ENCODE data around the gene ELK3. TPM values are rescaled to one million over a fixed set of nuclear protein-coding genes. Genes with fewer than 3 reads are reported as not detected.

Gene ELK3
- total and polyA plus RNA-seq, 2 of the 8 experiments (the other 6 are each of a cell fraction or from before 2014, with no cell fraction given): 3.5 to 14.3 TPM

DNA sequence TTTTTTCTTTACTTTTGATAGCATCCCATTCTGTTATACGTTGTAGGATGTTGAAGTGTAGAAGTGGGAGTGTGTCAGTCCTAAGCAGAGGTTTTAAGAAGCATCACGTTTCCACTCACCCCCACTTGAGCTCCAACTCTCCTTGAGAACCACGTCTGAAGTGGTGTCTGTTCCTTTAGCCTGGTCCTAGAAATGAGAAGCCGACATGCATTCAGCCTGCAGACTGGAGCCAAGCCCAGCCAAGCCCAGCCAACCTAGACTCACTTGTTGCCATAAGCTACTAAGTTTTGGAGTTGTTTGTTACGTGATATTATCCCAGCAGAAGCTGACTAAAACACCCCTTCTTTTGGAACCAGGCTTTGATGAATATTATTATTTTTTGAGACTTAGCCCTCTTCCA lies 4.4 kb upstream of the ELK3 start:
- H2AK5ac ChIP-seq (ENCODE audit: low read depth, low read length): no peak overlapping the region
- peaks cover 0 to 2% (median 0%) of the 10 kb centered on the region in 4 experiments; a peak in 3 of 7 replicates for H3K4me1 ChIP-seq (replicated peaks in 1 of 4; ENCODE audit: control insufficient read depth in 3 of 4, insufficient read depth in 4 of 4, low read length in 3 of 4)
- H2BK20ac ChIP-seq (ENCODE audit: low read length): no peak overlapping the region
- H3K9ac ChIP-seq (replicated peaks in 1 of 4; ENCODE audit: extremely low read depth in 1 of 4, low read depth in 3 of 4, low read length in 3 of 4): no peak overlapping the region
- H3K36me3 ChIP-seq (ENCODE audit: control insufficient read depth in 2 of 4, insufficient read depth in 4 of 4, low read length in 3 of 4): no peaks in the 10 kb centered on the region
- no peak overlapping the region for H4K8ac ChIP-seq (ENCODE audit: extremely low read depth, insufficient read depth, low read length)
- H2BK12ac ChIP-seq (ENCODE audit: low read depth, low read length): no peak overlapping the region
- peaks cover 5% of the 10 kb centered on the region; the same call in 1 of the 2 replicates for H3K23me2 ChIP-seq (ENCODE audit: low read depth, low read length)
- H3K23ac ChIP-seq (ENCODE audit: insufficient read length): no peak overlapping the region
- H3K14ac ChIP-seq (ENCODE audit: insufficient read length): no peak overlapping the region
- H2AFZ ChIP-seq (ENCODE audit: low read length): no peak overlapping the region
- H3K79me2 ChIP-seq (ENCODE audit: control insufficient read depth in 1 of 2, insufficient read depth in 2 of 2, low read length in 2 of 2): no peaks in the 10 kb centered on the region
- H3K9me3 ChIP-seq (ENCODE audit: insufficient read depth in 2 of 2, low read depth in 1 of 2, low read length in 1 of 2): no peaks in the 10 kb centered on the region
- FAIRE-seq (no peak), DNase-seq (ENCODE audit: low read depth in 1 of 2, low spot score in 2 of 2) (no peak)
- no peak overlapping the region for H3K27ac ChIP-seq (ENCODE audit: low read depth, low read length)
- ChIA-PET POLR2A (ENCODE audit: partially characterized antibody) (interaction anchor here (0.6 kb wide), 1 partner anchor 113 kb away, joined by 3 read pairs; no protein-coding TSS in a partner anchor), CTCF (ENCODE audit: partially characterized antibody) (interaction anchor here (1.2 to 1.3 kb wide), 2 partner anchors 11 to 154 kb away, joined by 3 to 4 read pairs; partner anchors contain the start of gene LTA4H)
- no peaks in the 10 kb centered on the region for H3K79me1 ChIP-seq (ENCODE audit: low read depth, low read length)
- no peak overlapping the region for H4K5ac ChIP-seq (ENCODE audit: insufficient read length, low read depth, low read length)
- TF ChIP-seq EZH2 (IDR thresholded peaks at IDR 0.05; ENCODE audit: low read depth, low read length, severe bottlenecking) (no peak), RBBP5 (IDR thresholded peaks at IDR 0.05; ENCODE audit: borderline replicate concordance, low read depth, low read length) (no peak), SRF (IDR thresholded peaks at IDR 0.05; ENCODE audit: low read depth, low read length) (no peak)
- TF ChIP-seq, protein P1, sequence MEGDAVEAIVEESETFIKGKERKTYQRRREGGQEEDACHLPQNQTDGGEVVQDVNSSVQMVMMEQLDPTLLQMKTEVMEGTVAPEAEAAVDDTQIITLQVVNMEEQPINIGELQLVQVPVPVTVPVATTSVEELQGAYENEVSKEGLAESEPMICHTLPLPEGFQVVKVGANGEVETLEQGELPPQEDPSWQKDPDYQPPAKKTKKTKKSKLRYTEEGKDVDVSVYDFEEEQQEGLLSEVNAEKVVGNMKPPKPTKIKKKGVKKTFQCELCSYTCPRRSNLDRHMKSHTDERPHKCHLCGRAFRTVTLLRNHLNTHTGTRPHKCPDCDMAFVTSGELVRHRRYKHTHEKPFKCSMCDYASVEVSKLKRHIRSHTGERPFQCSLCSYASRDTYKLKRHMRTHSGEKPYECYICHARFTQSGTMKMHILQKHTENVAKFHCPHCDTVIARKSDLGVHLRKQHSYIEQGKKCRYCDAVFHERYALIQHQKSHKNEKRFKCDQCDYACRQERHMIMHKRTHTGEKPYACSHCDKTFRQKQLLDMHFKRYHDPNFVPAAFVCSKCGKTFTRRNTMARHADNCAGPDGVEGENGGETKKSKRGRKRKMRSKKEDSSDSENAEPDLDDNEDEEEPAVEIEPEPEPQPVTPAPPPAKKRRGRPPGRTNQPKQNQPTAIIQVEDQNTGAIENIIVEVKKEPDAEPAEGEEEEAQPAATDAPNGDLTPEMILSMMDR (IDR thresholded peaks at IDR 0.05; ENCODE audit: control extremely low read depth in 1 of 3, insufficient read depth in 1 of 3, low read depth in 1 of 3, low read length in 3 of 3): no peak
- TF ChIP-seq, protein P2, sequence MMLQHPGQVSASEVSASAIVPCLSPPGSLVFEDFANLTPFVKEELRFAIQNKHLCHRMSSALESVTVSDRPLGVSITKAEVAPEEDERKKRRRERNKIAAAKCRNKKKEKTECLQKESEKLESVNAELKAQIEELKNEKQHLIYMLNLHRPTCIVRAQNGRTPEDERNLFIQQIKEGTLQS (IDR thresholded peaks at IDR 0.05; ENCODE audit: insufficient read depth, low read depth, low read length): no peak
- no peak overlapping the region for H2BK5ac ChIP-seq (ENCODE audit: low read depth, low read length)
- no peak overlapping the region for H3K4ac ChIP-seq (replicated peaks; ENCODE audit: insufficient read length, low read depth, low read length)
- H2BK120ac ChIP-seq (replicated peaks; ENCODE audit: low read depth, low read length): no peak overlapping the region
- H3K27me3 ChIP-seq (replicated peaks in 1 of 4; ENCODE audit: control insufficient read depth in 3 of 4, extremely low read depth in 1 of 4, insufficient read depth in 3 of 4, low read length in 3 of 4): peaks cover 0 to 4% (median 2%) of the 10 kb centered on the region in 4 experiments; a peak in 3 of 7 replicates
- H3K56ac ChIP-seq (replicated peaks; ENCODE audit: insufficient read length, low read depth, low read length): no peak overlapping the region
- no peak overlapping the region for H2BK15ac ChIP-seq (ENCODE audit: low read length)
- H4K91ac ChIP-seq (replicated peaks; ENCODE audit: insufficient read length, low read length): no peak overlapping the region
- WGBS, 2 experiments (ENCODE audit: extremely low coverage in 1 of 2, insufficient coverage in 1 of 2, insufficient read length in 1 of 2, insufficient replicate concordance in 2 of 2, low coverage in 1 of 2, low lambda C conversion rate in 2 of 2, missing lambda C conversion rate in 1 of 2): 92% methylated on average over 5 of the region's 5 CpGs; no CpG with 5 or more reads in 1 of the 2 experiments
- H3K4me2 ChIP-seq (ENCODE audit: insufficient read depth in 1 of 2, low read depth in 2 of 2, low read length in 2 of 2): no peak overlapping the region
- no peak overlapping the region for H3K4me3 ChIP-seq (ENCODE audit: extremely low read depth in 1 of 4, insufficient read depth in 2 of 4, low read depth in 3 of 4, low read length in 4 of 4)
- no peak overlapping the region for H3K18ac ChIP-seq (ENCODE audit: extremely low read depth, low read length)
- H4K20me1 ChIP-seq (replicated peaks in 1 of 2; ENCODE audit: control insufficient read depth in 1 of 2, insufficient read depth in 2 of 2, low read length in 2 of 2): no peaks in the 10 kb centered on the region
